ENCODE data around the gene KMT2C.

- TF ChIP-seq EP300 (conservative IDR thresholded peaks at IDR 0.05; ENCODE audit: poor library complexity, severe bottlenecking), result no peak
- TF ChIP-seq CTCF (IDR thresholded peaks at IDR 0.05; ENCODE audit: poor library complexity, severe bottlenecking), result no peak
- no peak for TF ChIP-seq EZH2 (IDR thresholded peaks at IDR 0.05; ENCODE audit: borderline replicate concordance, insufficient read depth, low read length, poor library complexity, severe bottlenecking)
- no peak for TF ChIP-seq POLR2AphosphoS5 (IDR thresholded peaks at IDR 0.05)
- TF ChIP-seq TAF1 (IDR thresholded peaks at IDR 0.05; ENCODE audit: low read depth), result no peak
These were observed 302.0 kb downstream of the KMT2C start for GRCh38 chr7:152133804-152134203.
